ENCODE data around the gene SEMA6B.

GRCh38 chr19:4523306-4524110 lies 36.0 kb downstream of the SEMA6B start:
- TF ChIP-seq CTCF (IDR thresholded peaks at IDR 0.05), result peak; percentile 46 to 71 (median 58)
- TF ChIP-seq POLR2A (IDR thresholded peaks at IDR 0.05), result no peak

All from heart left ventricle (tissue), 13 donors.